Measurements from ENCODE around the gene MSH4. TPM values are rescaled to one million over a fixed set of nuclear protein-coding genes. Genes with fewer than 3 reads are reported as not detected.

MSH4 gene
- total RNA-seq: under 0.01 and 0.46 TPM in 2 replicates

GRCh38 chr1:75796376-75797272 is at the start of gene MSH4:
TSS of gene MSH4 (plus strand) at chr1:75796882. CDS start at chr1:75796986, 104 bp downstream.

GRCh38 chr1:75785983-75786853 is 10.5 kb upstream of the MSH4 start, which contains the start of gene RABGGTB:
TSS of gene RABGGTB (plus strand) at chr1:75786256. CDS start at chr1:75786272, 16 bp downstream.

GRCh38 chr1:75932304-75932703 is 135.6 kb downstream of the MSH4 start, which contains the start of gene ASB17:
TSS of gene ASB17 (minus strand) at chr1:75932404. CDS start at chr1:75932291, 113 bp downstream.

Other genes starting within 250 kb of the MSH4 start
- gene SLC44A5, start 185.8 kb upstream of the MSH4 start, total RNA-seq: 2.9 and 12.0 TPM in 2 replicates
- gene ACADM, start 72.2 kb upstream of the MSH4 start, total RNA-seq: 29.6 and 47.6 TPM in 2 replicates
- 140 and 158 TPM in 2 replicates for gene RABGGTB, start 10.6 kb upstream of the MSH4 start, total RNA-seq
- gene ASB17, start 135.5 kb downstream of the MSH4 start, total RNA-seq: not detected in 2 replicates

Data from epithelial cell of umbilical artery (primary cell).